Pancreas (tissue), 10 donors: ENCODE measurements around the gene WDR83. TPM values are rescaled to one million over a fixed set of nuclear protein-coding genes. Genes with fewer than 3 reads are reported as not detected.

ENCODE experiments used
- ATAC-seq, 4 donors: fragments of 200-7000 bp; cut with Tn5 transposase; one replicate each; pipeline versions ENCODE4 v1.8.0 to v1.9.1; 2020; ENCODE audit warnings: mild to moderate bottlenecking in 4 of 4, moderate library complexity in 4 of 4
- DNase-seq, 6 donors: peaks; one replicate each; pipeline ENCODE4 v3.0.0-alpha.2; 2020
- FAIRE-seq: peaks from 2 replicates; lab custom pipeline; 2012; peaks lifted over from hg19 to GRCh38; lab: Jason Lieb, UNC
- H3K27ac ChIP-seq, 4 donors: fragments of 200-600 bp; sonication (generic); 1 replicate in 3 of 4; 2 replicates in 1 of 4; pipeline versions ENCODE4 v1.5.0 to v1.8.0; 2020
- H3K27me3 ChIP-seq, 4 donors: fragments of 200-600 bp; one replicate each; pipeline ENCODE4 v1.8.0; 2021
- H3K36me3 ChIP-seq, 3 donors: fragments of 200-600 bp; sonication (generic) in 1 of 3; one replicate each; pipeline versions ENCODE4 v1.5.0 to v1.8.0; 2020 to 2021
- H3K4me1 ChIP-seq, 3 donors: fragments of 200-600 bp; one replicate each; pipeline ENCODE4 v1.8.0; 2021
- H3K4me3 ChIP-seq, 4 donors: fragments of 200-600 bp; sonication (generic) in 2 of 4; one replicate each; pipeline versions ENCODE4 v1.5.0 to v1.8.0; 2020 to 2021
- H3K9me3 ChIP-seq, 4 donors: fragments of 200-600 bp; one replicate each; pipeline ENCODE4 v1.8.0; 2021
- WGBS, 2 donors: extraction: QIAGEN DNeasy Blood & Tissue Kit; methylation state at CpG; one replicate each; pipeline ENCODE4 v1.1.7; 2013; 5-methylcytosine and 5-hydroxymethylcytosine counted together
- intact Hi-C, 3 donors: fragments of 100-400 bp; cut with DNase I; formaldehyde crosslinking; loops; one replicate each; pipeline versions ENCODE4 v1.11.1 to v1.14.2; 2022
- polyA plus RNA-seq, 2 donors: library from polyadenylated mRNA; stranded (reverse); fragments of 200-250 nt; gene quantifications; one replicate each; pipeline ENCODE4 v1.2.3, GENCODE V29; 2013
- total RNA-seq, 6 donors: library from RNA; stranded (reverse); fragmentation: NEBNext Ultra II Directional in 4 of 6; extraction: Animal tissue kit (Norgen Biotek cat#: 25700) in 4 of 6; gene quantifications; one replicate each; pipeline versions ENCODE4 v1.2.1 to v1.2.4, GENCODE V29; 2021 to 2023
- TF ChIP-seq, protein P1 (sequence below), 4 donors: fragments of 200-600 bp; sonication (generic) in 3 of 4; IDR thresholded peaks; one replicate each; pipeline versions ENCODE4 v1.5.0 to v1.8.0; 2021; ENCODE audit warnings: antibody characterized with exemption in 4 of 4
- donor health status: healthy with polysubstance abuse.
- donor health status: DM: no; HTN: no; CAD: no; lungs with moderate emphysema.
- donor health status: DM: no; HTN: no; CAD: no.
- donor health status: control.
- donor health status: control.
- donor health status: Bipolar disorder and iron deficiency.
- donor health status: DM: yes; HTN: yes; CAD: no.
- donor health status: DM: no; HTN: no; CAD: no.
- donor health status: DM: no; HTN: no; CAD: no.
- donor health status: DM: yes; HTN: yes; CAD: no.

Gene WDR83
- total and polyA plus RNA-seq, 8 donors, result 3.5 to 28.1 (median 7.5) TPM

DNA sequence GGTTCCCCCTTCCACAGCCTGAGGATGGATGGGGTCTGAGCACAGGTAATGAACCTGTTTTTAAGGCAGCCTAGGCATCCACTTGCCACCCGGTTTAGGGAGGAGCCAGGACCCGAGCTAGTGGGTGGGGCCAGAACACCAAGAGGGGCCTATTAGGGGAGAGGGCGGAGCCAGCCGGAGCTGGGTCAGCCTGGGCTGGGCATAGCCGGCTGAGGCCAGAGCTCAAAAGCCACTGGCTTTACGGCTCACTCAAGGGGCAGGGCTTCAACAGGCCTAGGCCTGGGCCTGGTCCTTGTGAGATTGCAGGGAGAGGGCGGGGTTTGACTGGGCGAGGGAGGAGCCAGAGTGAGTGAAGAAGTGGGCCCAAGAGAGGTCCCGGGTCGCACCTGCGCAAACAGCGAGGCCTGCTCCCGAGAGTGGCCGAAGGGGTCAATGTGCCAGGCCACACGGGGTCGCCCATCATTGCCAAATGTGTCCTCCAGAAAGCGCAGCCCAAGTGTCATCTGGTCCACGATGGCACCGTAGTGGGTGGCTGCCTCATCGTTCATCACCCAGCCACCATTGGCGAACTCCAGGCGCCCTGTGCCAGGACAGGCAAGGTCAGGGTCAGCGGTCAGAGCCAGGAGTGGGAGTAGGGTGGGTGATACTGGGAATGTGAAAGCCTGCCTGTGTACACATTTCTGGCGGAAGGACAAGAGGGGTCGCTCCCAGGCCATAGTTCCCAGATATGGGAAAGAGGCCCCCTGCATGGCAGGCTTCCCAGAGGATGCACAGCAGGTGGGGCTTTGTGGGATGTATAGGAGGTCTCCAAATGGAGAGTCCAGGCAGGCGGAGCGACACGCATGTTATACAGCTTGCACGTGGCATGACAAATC, 2.0 kb upstream of the WDR83 start:
- ATAC-seq (no peak), FAIRE-seq (no peak), DNase-seq (no peak)
- Histone ChIP-seq H3K27ac (no peak overlapping the region), H3K4me1 (peaks cover 4 to 21% (median 7%) of the 10 kb centered on the region in 3 donors), H3K9me3 (no peaks in the 10 kb centered on the region), H3K4me3 (peak overlapping the region in 1 of 4 donors; percentile 84), H3K36me3 (peaks cover 0 to 12% (median 0%) of the 10 kb centered on the region in 3 donors), H3K27me3 (no peaks in the 10 kb centered on the region)
- intact Hi-C loops, result no loop called here
- TF ChIP-seq, protein P1, sequence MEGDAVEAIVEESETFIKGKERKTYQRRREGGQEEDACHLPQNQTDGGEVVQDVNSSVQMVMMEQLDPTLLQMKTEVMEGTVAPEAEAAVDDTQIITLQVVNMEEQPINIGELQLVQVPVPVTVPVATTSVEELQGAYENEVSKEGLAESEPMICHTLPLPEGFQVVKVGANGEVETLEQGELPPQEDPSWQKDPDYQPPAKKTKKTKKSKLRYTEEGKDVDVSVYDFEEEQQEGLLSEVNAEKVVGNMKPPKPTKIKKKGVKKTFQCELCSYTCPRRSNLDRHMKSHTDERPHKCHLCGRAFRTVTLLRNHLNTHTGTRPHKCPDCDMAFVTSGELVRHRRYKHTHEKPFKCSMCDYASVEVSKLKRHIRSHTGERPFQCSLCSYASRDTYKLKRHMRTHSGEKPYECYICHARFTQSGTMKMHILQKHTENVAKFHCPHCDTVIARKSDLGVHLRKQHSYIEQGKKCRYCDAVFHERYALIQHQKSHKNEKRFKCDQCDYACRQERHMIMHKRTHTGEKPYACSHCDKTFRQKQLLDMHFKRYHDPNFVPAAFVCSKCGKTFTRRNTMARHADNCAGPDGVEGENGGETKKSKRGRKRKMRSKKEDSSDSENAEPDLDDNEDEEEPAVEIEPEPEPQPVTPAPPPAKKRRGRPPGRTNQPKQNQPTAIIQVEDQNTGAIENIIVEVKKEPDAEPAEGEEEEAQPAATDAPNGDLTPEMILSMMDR (IDR thresholded peaks at IDR 0.05), result no peak
- WGBS, 2 donors, result 86 to 89% methylated on average over 29 of the region's 29 CpGs

DNA sequence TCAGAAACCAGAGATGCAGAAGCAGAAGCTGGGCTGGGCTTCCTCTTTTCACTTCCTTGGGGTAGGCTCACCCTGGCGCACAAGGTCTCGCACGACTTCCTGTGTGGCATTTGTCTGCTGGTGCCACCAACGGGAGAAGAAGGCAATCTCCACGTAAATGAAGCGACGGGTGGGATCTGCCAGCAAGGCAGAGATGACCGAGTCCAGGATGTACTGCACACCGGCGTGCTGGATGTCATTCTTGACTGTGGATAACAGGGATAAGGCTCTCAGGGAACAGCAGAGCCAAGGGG, 1.4 kb upstream of the WDR83 start:
- intact Hi-C loops, result no loop called here
- Histone ChIP-seq H3K36me3 (peaks cover 0 to 12% (median 0%) of the 10 kb centered on the region in 3 donors), H3K27me3 (no peaks in the 10 kb centered on the region), H3K27ac (no peak overlapping the region), H3K4me3 (peak overlapping the region in 1 of 4 donors; percentile 84), H3K9me3 (no peaks in the 10 kb centered on the region), H3K4me1 (peaks cover 4 to 21% (median 7%) of the 10 kb centered on the region in 3 donors)
- no peak for FAIRE-seq
- ATAC-seq, result no peak
- WGBS, 2 donors, result 85 to 93% methylated on average over 10 of the region's 10 CpGs
- TF ChIP-seq, protein P1 (IDR thresholded peaks at IDR 0.05), result no peak
- DNase-seq, result peak in 1 of 6 donors; percentile 56

DNA sequence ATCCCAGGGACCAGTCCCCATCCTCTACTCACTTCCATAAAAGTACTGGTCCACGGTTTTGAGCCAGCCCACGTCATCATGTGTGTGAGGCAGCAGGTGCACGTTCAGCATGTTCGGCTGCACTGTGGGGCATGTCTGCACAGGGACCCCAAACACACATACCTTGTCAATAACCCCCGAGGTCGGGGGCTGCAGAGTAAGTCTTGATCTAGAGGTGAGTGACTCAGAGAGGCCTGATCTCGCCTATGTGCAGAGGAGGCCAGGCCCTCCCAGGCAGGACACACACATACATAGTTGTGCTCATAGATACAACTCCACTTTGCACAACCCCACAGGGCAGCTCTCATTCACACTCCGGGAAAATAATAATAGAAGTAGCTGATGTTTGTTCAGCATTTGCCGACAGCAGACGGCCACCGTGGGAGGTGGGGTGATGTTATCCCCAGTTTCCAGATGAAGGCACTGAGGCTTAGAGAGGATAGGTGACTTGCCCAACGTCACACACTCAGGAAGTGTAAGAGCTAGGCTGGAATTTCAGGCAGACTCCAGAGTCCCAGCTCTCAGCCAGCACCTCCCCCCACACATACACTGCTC, 839 bp upstream of the WDR83 start:
- FAIRE-seq (no peak), DNase-seq (no peak), ATAC-seq (no peak)
- WGBS, 2 donors, result 36 to 50% methylated on average over 12 of the region's 12 CpGs
- Histone ChIP-seq H3K4me1 (peaks cover 4 to 26% (median 7%) of the 10 kb centered on the region in 3 donors), H3K4me3 (peak overlapping the region; percentile 75 to 84 (median 82)), H3K27ac (peak overlapping the region in 1 of 4 donors; percentile 63), H3K27me3 (no peaks in the 10 kb centered on the region), H3K9me3 (no peaks in the 10 kb centered on the region), H3K36me3 (peaks cover 0 to 10% (median 0%) of the 10 kb centered on the region in 3 donors)
- intact Hi-C loops, result no loop called here
- TF ChIP-seq, protein P1 (IDR thresholded peaks at IDR 0.05), result no peak

DNA sequence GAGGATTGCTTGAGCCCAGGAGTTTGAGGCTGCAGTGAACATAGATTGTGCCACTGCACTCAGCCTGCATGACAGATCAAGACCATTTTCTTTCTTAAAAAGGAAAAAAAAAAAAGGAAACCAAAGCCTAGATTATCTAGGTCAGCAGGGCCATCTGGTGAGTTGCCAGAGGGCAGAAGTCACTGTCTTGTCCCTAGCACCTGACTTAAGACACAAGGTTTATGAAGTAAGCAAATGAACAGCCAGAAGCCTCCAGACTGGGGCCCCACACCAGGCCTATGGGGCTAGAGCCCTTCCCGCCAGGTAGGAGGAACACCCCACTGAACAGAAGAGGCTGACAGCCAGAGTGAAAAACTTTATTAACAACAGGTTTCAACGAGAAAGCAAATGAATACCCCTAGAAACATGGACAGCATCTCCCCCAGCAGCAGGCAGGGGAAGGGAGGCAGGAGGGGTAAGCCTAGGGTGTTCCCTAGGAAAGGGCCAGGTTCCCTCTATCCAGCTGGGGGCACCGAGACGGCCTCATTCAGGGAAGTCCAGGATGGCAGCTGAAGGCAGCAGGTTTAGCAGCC, 1.2 kb downstream of the WDR83 start:
- peaks cover 4 to 29% (median 7%) of the 10 kb centered on the region in 3 donors for H3K4me1 ChIP-seq
- WGBS, 2 donors, result 53 to 58% methylated on average over 4 of the region's 4 CpGs

More for the DNA sequence above, 1.2 kb downstream of the WDR83 start:
- FAIRE-seq, result no peak
- ATAC-seq, result no peak
- Histone ChIP-seq H3K4me3 (peak overlapping the region in 2 of 4 donors; percentile 93 to 95), H3K36me3 (peaks cover 0 to 6% (median 0%) of the 10 kb centered on the region in 3 donors), H3K27me3 (no peaks in the 10 kb centered on the region), H3K27ac (no peak overlapping the region), H3K9me3 (no peaks in the 10 kb centered on the region)
- no peak for DNase-seq
- TF ChIP-seq, protein P1 (IDR thresholded peaks at IDR 0.05), result no peak
- intact Hi-C loops, result no loop called here
